ENCODE data around the gene POU5F2. TPM values are rescaled to one million over a fixed set of nuclear protein-coding genes. Genes with fewer than 3 reads are reported as not detected.

Gene POU5F2
- total RNA-seq, 1 experiment from 2014 or later, result 0.22 TPM

GRCh38 chr5:93704996-93705395 is 36.4 kb downstream of the POU5F2 start:
- H3K4me1 ChIP-seq (ENCODE audit: insufficient read depth, low read length), result no peaks in the 10 kb centered on the region
- Mint-ChIP-seq H3K27me3 (ENCODE audit: low read depth) (no peaks in the 10 kb centered on the region), H3K4me3 (no peak overlapping the region), H3K36me3 (ENCODE audit: insufficient read depth in 1 of 3, low read depth in 3 of 3) (no peaks in the 10 kb centered on the region), H3K27ac (no peak overlapping the region), H3K9me3 (no peaks in the 10 kb centered on the region), H3K4me1 (peaks cover 0 to 3% of the 10 kb centered on the region in 2 experiments; a peak in 2 of 4 replicates)
- H3K4ac ChIP-seq (ENCODE audit: low read depth, low read length), result no peak overlapping the region
- no peak overlapping the region for H3K14ac ChIP-seq (ENCODE audit: insufficient read depth, low read length)
- H2BK120ac ChIP-seq (ENCODE audit: low read depth, low read length, poor library complexity, severe bottlenecking), result no peak overlapping the region
- no peaks in the 10 kb centered on the region for H3K79me1 ChIP-seq (ENCODE audit: insufficient read depth, low read depth, low read length, poor library complexity, severe bottlenecking)
- no peak overlapping the region for H2BK20ac ChIP-seq (ENCODE audit: low read depth, low read length, poor library complexity, severe bottlenecking)
- TF ChIP-seq CTCF (conservative IDR thresholded peaks at IDR 0.05), result no peak
- H2AFZ ChIP-seq (ENCODE audit: low read length), result no peak overlapping the region
- H3K56ac ChIP-seq (ENCODE audit: insufficient read length, low read depth, low read length), result no peak overlapping the region
- H3K27ac ChIP-seq (ENCODE audit: insufficient read length, low read depth, low read length), result no peak overlapping the region
- H3K27me3 ChIP-seq (ENCODE audit: insufficient read depth, low read length), result no peaks in the 10 kb centered on the region
- no peak overlapping the region for H2BK5ac ChIP-seq (ENCODE audit: insufficient read length, low read length)
- no peaks in the 10 kb centered on the region for H3K79me2 ChIP-seq (ENCODE audit: insufficient read depth, low read length)
- no peak overlapping the region for H2BK12ac ChIP-seq (ENCODE audit: insufficient read length, low read depth, low read length)
- no peak overlapping the region for H3K18ac ChIP-seq (ENCODE audit: insufficient read length, low read depth, low read length)
- H3K23ac ChIP-seq (ENCODE audit: insufficient read length, low read depth, low read length), result no peak overlapping the region
- H4K5ac ChIP-seq (ENCODE audit: insufficient read length, low read depth, low read length), result no peak overlapping the region
- no peaks in the 10 kb centered on the region for H3K9me3 ChIP-seq (ENCODE audit: control insufficient read depth, low read depth, low read length)
- no peak overlapping the region for H3K4me2 ChIP-seq (ENCODE audit: insufficient read depth, insufficient read length, low read length)
- H3K9ac ChIP-seq (ENCODE audit: extremely low read depth, insufficient read length, low read length), result no peak overlapping the region
- H2AK5ac ChIP-seq (ENCODE audit: insufficient read length, low read length), result no peak overlapping the region
- H4K20me1 ChIP-seq (ENCODE audit: control insufficient read depth, insufficient read depth, insufficient read length), result no peaks in the 10 kb centered on the region
- H2BK15ac ChIP-seq (ENCODE audit: low read depth, low read length), result no peak overlapping the region
- H4K91ac ChIP-seq (ENCODE audit: insufficient read length, low read depth, low read length), result no peak overlapping the region
- no peaks in the 10 kb centered on the region for H3K23me2 ChIP-seq (ENCODE audit: insufficient read length, low read depth, low read length, poor library complexity, severe bottlenecking)
- H4K8ac ChIP-seq (replicated peaks; ENCODE audit: insufficient read length, low read depth, low read length), result no peak overlapping the region
- no peak overlapping the region for H3T11ph ChIP-seq (ENCODE audit: low read length)
- no peak for DNase-seq

Measured in H9 (cell line).